ENCODE data around the gene PHKG1.
"Not testable (repeated sequence)": the region's sequence is repeated elsewhere in the genome, so short reads cannot be mapped to it uniquely, and the experiment has no call there.

The PHKG1 gene

DNA sequence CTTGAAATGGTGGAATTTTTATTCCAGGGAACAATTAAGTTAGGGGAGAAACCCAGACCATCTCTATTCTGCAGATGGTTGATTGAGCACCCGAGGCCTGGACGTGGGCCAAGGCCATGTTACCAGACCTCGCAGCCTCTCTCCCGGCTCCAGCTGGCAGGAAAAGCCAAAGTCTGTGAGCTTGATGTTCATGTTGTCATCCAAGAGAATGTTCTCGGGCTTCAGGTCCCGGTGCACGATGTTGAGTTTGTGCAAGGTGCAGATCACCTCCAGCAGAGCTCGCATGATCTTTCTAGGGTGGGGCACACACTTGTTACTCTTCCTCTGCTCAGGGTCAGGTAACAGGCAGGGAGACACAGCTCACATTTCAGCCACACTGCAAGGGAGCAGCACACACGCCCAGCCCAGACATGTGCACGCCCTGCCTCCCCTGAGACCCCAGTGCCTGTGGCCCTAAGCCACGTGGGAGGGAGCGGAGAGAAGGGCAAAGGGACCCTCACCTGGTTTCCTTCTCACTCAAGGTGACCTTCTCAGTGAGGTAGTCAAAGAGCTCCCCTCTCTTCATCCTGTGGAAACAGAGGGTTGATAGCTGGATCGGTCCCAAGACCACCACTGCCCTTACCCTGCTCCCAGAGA is 9.5 kb downstream of the PHKG1 start:
- FAIRE-seq = no peak

DNA sequence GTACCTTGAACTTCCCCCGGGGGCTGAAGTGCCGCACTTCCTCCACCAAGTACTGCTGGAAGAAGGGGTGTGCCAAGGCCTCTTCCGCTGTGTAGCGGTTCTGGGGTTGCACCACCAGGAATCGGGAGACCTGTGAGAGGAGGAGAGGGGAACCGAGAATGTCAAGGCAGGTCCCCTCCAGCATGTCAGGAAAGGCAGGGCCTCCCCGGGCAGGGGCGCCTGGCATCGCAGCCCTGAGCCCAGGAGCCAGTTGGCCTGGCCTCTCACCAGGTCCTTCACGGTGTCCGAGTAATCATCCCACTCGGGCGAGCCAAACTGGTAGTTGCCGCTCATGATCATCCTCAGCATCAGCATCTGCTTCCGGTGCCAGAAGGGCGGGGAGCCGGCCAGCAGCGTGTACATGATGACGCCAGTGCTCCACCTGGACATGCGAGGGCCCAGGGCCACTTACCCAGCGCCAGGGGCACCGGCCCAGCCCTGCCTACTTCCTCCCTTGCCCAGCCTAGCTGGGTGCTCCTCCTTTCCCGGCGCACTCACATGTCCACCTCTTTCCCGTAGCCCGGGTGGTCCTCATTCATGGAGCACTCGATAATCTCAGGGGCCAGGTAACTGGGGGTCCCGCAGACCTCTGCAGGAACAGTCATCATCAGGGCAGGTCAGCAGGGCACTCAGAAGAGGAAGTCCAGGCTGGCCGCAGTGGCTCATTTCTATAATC is 11.0 kb downstream of the PHKG1 start:
- FAIRE-seq = no peak
- TF ChIP-seq POU2F2 (IDR thresholded peaks at IDR 0.05; ENCODE audit: low read depth, low read length) (no peak), SPI1 (IDR thresholded peaks at IDR 0.05; ENCODE audit: low read depth, low read length) (no peak), POLR2AphosphoS5 (IDR thresholded peaks at IDR 0.05; ENCODE audit: low read depth, low read length) (no peak), POLR2A (IDR thresholded peaks at IDR 0.05; ENCODE audit: low read depth, low read length) (no peak), PAX5 (IDR thresholded peaks at IDR 0.05; ENCODE audit: insufficient read depth, low read length, severe bottlenecking) (no peak), TAF1 (IDR thresholded peaks at IDR 0.05; ENCODE audit: low read depth, low read length) (no peak)
- no peak for DNase-seq (ENCODE audit: insufficient read length, low spot score)

More for the DNA sequence above, 9.5 kb downstream of the PHKG1 start:
- no peak for DNase-seq (ENCODE audit: insufficient read length, low spot score)
- no peak for TF ChIP-seq TAF1 (IDR thresholded peaks at IDR 0.05; ENCODE audit: low read depth, low read length)
- no peak for TF ChIP-seq POLR2A (IDR thresholded peaks at IDR 0.05; ENCODE audit: low read depth, low read length)
- no peak for TF ChIP-seq SPI1 (IDR thresholded peaks at IDR 0.05; ENCODE audit: low read depth, low read length)
- TF ChIP-seq PAX5 (IDR thresholded peaks at IDR 0.05; ENCODE audit: insufficient read depth, low read length, severe bottlenecking) = no peak
- TF ChIP-seq POU2F2 (IDR thresholded peaks at IDR 0.05; ENCODE audit: low read depth, low read length) = no peak

DNA sequence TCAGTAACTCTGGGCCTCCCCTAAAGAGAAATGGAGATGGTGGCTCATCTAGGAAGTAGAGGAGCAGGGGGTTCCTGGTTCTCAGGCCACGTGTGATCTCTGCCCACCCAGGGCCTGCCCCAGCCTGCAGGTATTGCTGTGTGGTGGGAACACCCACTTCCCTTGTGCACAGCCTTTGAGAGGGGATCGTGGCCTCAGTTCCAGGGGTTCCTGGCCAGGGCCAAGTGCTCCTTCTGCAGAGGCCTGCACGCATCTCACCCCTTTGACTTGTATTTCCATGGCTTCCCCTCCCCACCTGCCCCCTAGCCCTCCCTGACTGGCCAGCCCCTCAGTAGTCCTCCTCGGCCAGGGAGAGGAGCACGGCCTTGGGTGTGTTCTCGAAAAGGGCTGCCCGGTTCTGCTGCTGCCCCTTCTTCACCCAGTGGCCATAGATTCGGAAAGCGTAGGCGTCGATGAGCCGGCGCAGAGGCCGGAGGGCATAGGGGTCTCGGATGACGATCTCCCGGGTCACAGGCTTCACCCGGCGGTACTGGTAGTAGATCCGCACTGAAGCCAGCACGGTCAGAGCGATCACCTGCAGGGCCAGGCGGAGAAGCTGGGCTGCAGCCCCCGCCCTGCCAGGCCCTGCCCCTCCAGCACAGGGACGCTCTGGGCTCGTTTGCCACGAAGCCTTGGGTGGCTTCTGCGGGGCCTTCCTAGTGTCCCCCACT is 11.9 kb downstream of the PHKG1 start:
- FAIRE-seq; DNase-seq (ENCODE audit: insufficient read length, low spot score): not testable (repeated sequence)

DNA sequence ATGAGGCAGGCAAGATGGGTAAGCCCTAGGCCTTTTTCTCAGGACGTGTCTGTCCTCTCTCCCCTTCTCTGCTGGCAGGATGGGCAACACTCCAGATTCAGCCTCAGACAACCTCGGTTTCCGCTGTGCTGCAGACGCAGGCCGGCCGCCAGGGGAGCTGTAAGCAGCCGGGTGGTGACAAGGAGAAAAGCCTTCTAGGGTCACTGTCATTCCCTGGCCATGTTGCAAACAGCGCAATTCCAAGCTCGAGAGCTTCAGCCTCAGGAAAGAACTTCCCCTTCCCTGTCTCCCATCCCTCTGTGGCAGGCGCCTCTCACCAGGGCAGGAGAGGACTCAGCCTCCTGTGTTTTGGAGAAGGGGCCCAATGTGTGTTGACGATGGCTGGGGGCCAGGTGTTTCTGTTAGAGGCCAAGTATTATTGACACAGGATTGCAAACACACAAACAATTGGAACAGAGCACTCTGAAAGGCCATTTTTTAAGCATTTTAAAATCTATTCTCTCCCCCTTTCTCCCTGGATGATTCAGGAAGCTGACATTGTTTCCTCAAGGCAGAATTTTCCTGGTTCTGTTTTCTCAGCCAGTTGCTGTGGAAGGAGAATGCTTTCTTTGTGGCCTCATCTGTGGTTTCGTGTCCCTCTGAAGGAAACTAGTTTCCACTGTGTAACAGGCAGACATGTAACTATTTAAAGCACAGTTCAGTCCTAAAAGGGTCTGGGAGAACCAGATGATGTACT is 13.1 kb downstream of the PHKG1 start:
- FAIRE-seq (no peak), DNase-seq (ENCODE audit: insufficient read length, low spot score) (no peak)
- TF ChIP-seq PAX5 (IDR thresholded peaks at IDR 0.05; ENCODE audit: insufficient read depth, low read length, severe bottlenecking) (no peak), POU2F2 (IDR thresholded peaks at IDR 0.05; ENCODE audit: low read depth, low read length) (no peak), POLR2A (IDR thresholded peaks at IDR 0.05; ENCODE audit: low read depth, low read length) (no peak), TAF1 (IDR thresholded peaks at IDR 0.05; ENCODE audit: low read depth, low read length) (no peak), SPI1 (IDR thresholded peaks at IDR 0.05; ENCODE audit: low read depth, low read length) (no peak), POLR2AphosphoS5 (IDR thresholded peaks at IDR 0.05; ENCODE audit: low read depth, low read length) (no peak)

DNA sequence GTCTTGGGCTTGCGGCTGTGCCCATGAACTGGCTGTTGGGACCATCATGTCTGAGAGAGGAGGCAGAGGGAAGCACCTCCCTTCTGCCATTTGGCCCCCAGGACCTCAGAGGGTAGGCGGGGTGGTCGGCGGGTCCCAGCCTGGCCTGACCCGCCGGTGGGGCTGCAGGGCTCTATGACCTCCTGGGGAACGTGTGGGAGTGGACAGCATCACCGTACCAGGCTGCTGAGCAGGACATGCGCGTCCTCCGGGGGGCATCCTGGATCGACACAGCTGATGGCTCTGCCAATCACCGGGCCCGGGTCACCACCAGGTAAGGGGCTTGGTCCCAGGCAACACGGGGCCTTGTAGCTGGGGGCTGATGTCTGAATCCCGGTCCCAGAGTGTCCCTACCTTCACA is 14.6 kb downstream of the PHKG1 start:
- no peak for FAIRE-seq
- DNase-seq (ENCODE audit: insufficient read length, low spot score) = no peak
- no peak for TF ChIP-seq POLR2A (IDR thresholded peaks at IDR 0.05; ENCODE audit: low read depth, low read length)
- no peak for TF ChIP-seq PAX5 (IDR thresholded peaks at IDR 0.05; ENCODE audit: insufficient read depth, low read length, severe bottlenecking)
- no peak for TF ChIP-seq SPI1 (IDR thresholded peaks at IDR 0.05; ENCODE audit: low read depth, low read length)
- TF ChIP-seq POLR2AphosphoS5 (IDR thresholded peaks at IDR 0.05; ENCODE audit: low read depth, low read length) = no peak
- no peak for TF ChIP-seq POU2F2 (IDR thresholded peaks at IDR 0.05; ENCODE audit: low read depth, low read length)
- no peak for TF ChIP-seq TAF1 (IDR thresholded peaks at IDR 0.05; ENCODE audit: low read depth, low read length)

DNA sequence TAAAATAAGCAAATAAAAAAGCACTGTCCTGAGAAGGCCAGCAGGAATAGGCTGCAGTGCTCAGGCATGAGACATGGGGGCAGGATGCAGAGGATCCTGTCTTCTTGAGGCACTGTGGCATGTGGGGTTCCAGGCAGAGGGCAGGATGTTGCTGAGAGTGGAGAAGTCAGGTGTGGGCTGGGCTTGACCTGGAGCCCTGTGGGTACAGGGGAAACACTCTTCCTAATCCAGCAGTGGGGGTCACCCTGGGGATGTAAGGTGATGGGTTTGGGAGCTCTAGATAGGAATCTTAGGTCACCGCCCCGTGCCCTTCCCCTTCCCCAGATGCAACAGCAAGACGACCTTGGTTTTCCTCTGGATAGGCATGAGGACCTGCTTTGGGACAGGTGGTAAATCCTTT is 15.1 kb downstream of the PHKG1 start:
- DNase-seq (ENCODE audit: insufficient read length, low spot score) = no peak
- no peak for TF ChIP-seq PAX5 (IDR thresholded peaks at IDR 0.05; ENCODE audit: insufficient read depth, low read length, severe bottlenecking)
- no peak for TF ChIP-seq POLR2AphosphoS5 (IDR thresholded peaks at IDR 0.05; ENCODE audit: low read depth, low read length)
- TF ChIP-seq SPI1 (IDR thresholded peaks at IDR 0.05; ENCODE audit: low read depth, low read length) = no peak
- TF ChIP-seq POU2F2 (IDR thresholded peaks at IDR 0.05; ENCODE audit: low read depth, low read length) = no peak
- no peak for TF ChIP-seq TAF1 (IDR thresholded peaks at IDR 0.05; ENCODE audit: low read depth, low read length)
- TF ChIP-seq POLR2A (IDR thresholded peaks at IDR 0.05; ENCODE audit: low read depth, low read length) = no peak
- FAIRE-seq = no peak

DNA sequence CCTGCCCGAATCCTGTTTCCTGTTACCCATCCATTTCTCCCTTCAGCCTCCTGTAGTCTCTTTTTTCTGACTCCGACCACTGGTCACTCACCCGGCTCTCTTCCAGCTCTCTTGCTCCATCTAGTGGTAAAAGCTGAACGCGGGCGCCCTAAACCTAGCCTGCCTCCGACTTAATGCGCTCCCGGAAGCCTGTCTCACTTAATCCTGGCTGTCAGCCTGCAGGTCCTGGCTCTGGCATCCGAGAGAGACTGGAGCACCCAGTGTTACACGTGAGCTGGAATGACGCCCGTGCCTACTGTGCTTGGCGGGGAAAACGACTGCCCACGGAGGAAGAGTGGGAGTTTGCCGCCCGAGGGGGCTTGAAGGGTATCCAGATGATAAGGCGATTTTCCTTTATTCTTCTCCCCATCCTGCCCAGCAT is 18.4 kb downstream of the PHKG1 start:
- FAIRE-seq (peak; percentile 40), DNase-seq (ENCODE audit: insufficient read length, low spot score) (peak; percentile 61)
- TF ChIP-seq POU2F2 (IDR thresholded peaks at IDR 0.05; ENCODE audit: low read depth, low read length) (no peak), POLR2A (IDR thresholded peaks at IDR 0.05; ENCODE audit: low read depth, low read length) (no peak), SPI1 (IDR thresholded peaks at IDR 0.05; ENCODE audit: low read depth, low read length) (no peak), TAF1 (IDR thresholded peaks at IDR 0.05; ENCODE audit: low read depth, low read length) (no peak), POLR2AphosphoS5 (IDR thresholded peaks at IDR 0.05; ENCODE audit: low read depth, low read length) (no peak), PAX5 (IDR thresholded peaks at IDR 0.05; ENCODE audit: insufficient read depth, low read length, severe bottlenecking) (no peak)

DNA sequence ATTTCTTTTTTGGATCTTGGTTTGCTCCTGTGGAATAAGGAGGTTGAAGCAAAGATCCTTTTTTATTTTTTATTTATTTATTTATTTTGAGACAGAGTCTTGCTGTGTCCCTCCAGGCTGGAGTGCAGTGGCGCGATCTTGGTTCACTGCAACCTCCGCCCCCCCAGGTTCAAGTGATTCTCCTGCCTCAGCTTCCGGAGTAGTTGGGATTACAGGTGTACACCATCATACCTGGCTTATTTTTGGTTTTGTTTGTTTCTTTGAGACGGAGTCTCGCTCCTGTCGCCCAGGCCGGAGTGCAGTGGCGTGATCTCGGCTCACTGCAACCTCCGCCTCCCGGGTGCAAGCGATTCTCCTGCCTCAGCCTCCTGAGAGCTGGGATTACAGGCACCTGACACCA is 26.4 kb downstream of the PHKG1 start:
- FAIRE-seq; DNase-seq (ENCODE audit: insufficient read length, low spot score): not testable (repeated sequence)

DNA sequence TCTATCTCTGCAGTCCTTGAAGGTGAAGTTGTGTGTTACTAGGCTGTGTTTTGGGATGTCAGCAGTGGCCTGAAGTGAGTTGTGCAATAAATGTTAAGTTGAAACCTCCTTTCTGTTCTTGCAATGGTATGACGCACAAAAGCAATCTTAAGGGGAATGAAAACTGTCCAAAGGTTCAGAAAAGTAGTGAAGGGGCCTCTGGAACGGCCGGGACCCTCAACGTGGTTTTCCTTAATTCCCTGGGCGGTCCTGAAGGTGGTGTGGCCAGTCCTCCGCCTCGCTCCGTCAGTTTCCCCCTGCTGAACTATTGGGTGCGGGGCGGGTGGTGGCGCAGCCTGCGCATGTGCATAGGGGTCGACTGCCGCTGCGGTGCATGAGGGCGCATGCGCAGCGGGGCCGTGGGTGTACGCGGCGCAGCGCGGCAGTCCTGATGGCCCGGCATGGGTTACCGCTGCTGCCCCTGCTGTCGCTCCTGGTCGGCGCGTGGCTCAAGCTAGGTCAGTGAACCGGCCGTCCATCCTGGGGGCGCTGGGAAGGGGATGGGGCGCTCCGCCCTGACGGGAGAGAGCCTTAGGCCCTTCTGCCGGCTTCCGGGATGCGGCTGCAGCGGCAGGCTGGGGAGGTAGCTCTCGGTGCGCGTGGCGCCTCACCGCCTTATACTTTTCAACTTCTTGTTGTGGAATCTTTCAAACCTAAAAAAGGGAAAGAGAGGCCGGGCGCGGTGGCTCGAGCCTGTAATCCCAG is 28.7 kb downstream of the PHKG1 start, which contains the start of gene SUMF2:
SUMF2 (plus strand) TSS at position 405 of the 744 bp plus-strand sequence; CDS start at position 431, 26 bp downstream.
- peak; percentile 100 for FAIRE-seq
- DNase-seq (ENCODE audit: insufficient read length, low spot score) = peak; percentile 91
- TF ChIP-seq SPI1 (IDR thresholded peaks at IDR 0.05; ENCODE audit: low read depth, low read length) (no peak), POU2F2 (IDR thresholded peaks at IDR 0.05; ENCODE audit: low read depth, low read length) (peak; percentile 84), POLR2AphosphoS5 (IDR thresholded peaks at IDR 0.05; ENCODE audit: low read depth, low read length) (peak; percentile 94), PAX5 (IDR thresholded peaks at IDR 0.05; ENCODE audit: insufficient read depth, low read length, severe bottlenecking) (no peak), TAF1 (IDR thresholded peaks at IDR 0.05; ENCODE audit: low read depth, low read length) (peak; percentile 54; the same call in 1 of the 2 replicates), POLR2A (IDR thresholded peaks at IDR 0.05; ENCODE audit: low read depth, low read length) (peak; percentile 92)
